Large intestine (tissue), 3 donors: ENCODE measurements around the gene PTGDR2. TPM values are rescaled to one million over a fixed set of nuclear protein-coding genes. Genes with fewer than 3 reads are reported as not detected.
"Not testable (repeated sequence)": the region's sequence is repeated elsewhere in the genome, so short reads cannot be mapped to it uniquely, and the experiment has no call there.

Experiments used
- DNase-seq, 2 donors: peaks; one replicate each; pipeline versions ENCODE4 v3.0.0 to v3.0.0-alpha.2; 2013
- H3K27ac ChIP-seq: one replicate; pipeline ENCODE4 v1.5.1; 2013; ENCODE audit warnings: low read length
- H3K27me3 ChIP-seq: 2 replicates; pipeline ENCODE4 v1.6.1; 2013; ENCODE audit warnings: low read length; ENCODE audit not compliant: control insufficient read depth, insufficient read depth
- H3K36me3 ChIP-seq: 2 replicates; pipeline ENCODE4 v1.6.1; 2013; ENCODE audit warnings: low read length; ENCODE audit not compliant: control insufficient read depth, insufficient read depth
- H3K4me1 ChIP-seq: one replicate; pipeline ENCODE4 v1.6.1; 2013; ENCODE audit warnings: low read length; ENCODE audit not compliant: control insufficient read depth, insufficient read depth
- H3K4me3 ChIP-seq: one replicate; pipeline ENCODE4 v1.5.1; 2013; ENCODE audit warnings: low read length
- H3K9me3 ChIP-seq: one replicate; pipeline ENCODE4 v1.6.1; 2013; ENCODE audit warnings: mild to moderate bottlenecking, low read depth, low read length, moderate library complexity; ENCODE audit not compliant: control insufficient read depth
- WGBS: methylation state at CpG from one replicate; pipeline ENCODE4 v1.1.5; 2013; ENCODE audit warnings: low lambda C conversion rate; ENCODE audit not compliant: insufficient coverage; 5-methylcytosine and 5-hydroxymethylcytosine counted together
- polyA plus RNA-seq: library from polyadenylated mRNA; unstranded; fragments of 120-200 nt; gene quantifications from one replicate; pipeline ENCODE4 v1.2.1, GENCODE V29; 2013

The PTGDR2 gene
- polyA plus RNA-seq, 1 donor: 5.0 TPM

GRCh38 chr11:60836866-60837515 is 18.8 kb downstream of the PTGDR2 start:
- no peaks in the 10 kb centered on the region for H3K36me3 ChIP-seq
- H3K9me3 ChIP-seq: no peaks in the 10 kb centered on the region
- whole genome bisulfite sequencing: no CpG with 5 or more reads among the region's 9 CpGs
- no peak overlapping the region for H3K27ac ChIP-seq
- peaks cover 7% of the 10 kb centered on the region for H3K4me1 ChIP-seq
- no peak overlapping the region for H3K4me3 ChIP-seq
- no peaks in the 10 kb centered on the region for H3K27me3 ChIP-seq
- DNase-seq: no peak

- Histone ChIP-seq H3K27me3 (no peaks in the 10 kb centered on the region), H3K36me3 (no peaks in the 10 kb centered on the region), H3K27ac (no peak overlapping the region), H3K4me3 (no peak overlapping the region), H3K9me3 (no peaks in the 10 kb centered on the region), H3K4me1 (no peaks in the 10 kb centered on the region)
- no peak for DNase-seq
- 100% methylated on average over 1 of the region's 3 CpGs for WGBS
These were observed 20.3 kb downstream of the PTGDR2 start for GRCh38 chr11:60835534-60835846.

- WGBS: 20% methylated on average over 1 of the region's 7 CpGs
- Histone ChIP-seq H3K27me3 (no peaks in the 10 kb centered on the region), H3K4me3 (no peak overlapping the region), H3K36me3 (no peaks in the 10 kb centered on the region), H3K9me3 (no peaks in the 10 kb centered on the region), H3K27ac (no peak overlapping the region), H3K4me1 (no peaks in the 10 kb centered on the region)
- no peak for DNase-seq
These were observed 20.8 kb downstream of the PTGDR2 start for GRCh38 chr11:60834742-60835533.

GRCh38 chr11:60831501-60832079 is 24.2 kb downstream of the PTGDR2 start:
- no peaks in the 10 kb centered on the region for H3K9me3 ChIP-seq
- H3K36me3 ChIP-seq: no peaks in the 10 kb centered on the region
- WGBS: 87% methylated on average over 4 of the region's 7 CpGs
- H3K27ac ChIP-seq: no peak overlapping the region
- no peak for DNase-seq
- no peaks in the 10 kb centered on the region for H3K4me1 ChIP-seq
- no peak overlapping the region for H3K4me3 ChIP-seq
- H3K27me3 ChIP-seq: no peaks in the 10 kb centered on the region

- no peak overlapping the region for H3K27ac ChIP-seq
- no peak overlapping the region for H3K4me3 ChIP-seq
- H3K9me3 ChIP-seq: no peaks in the 10 kb centered on the region
- no peaks in the 10 kb centered on the region for H3K27me3 ChIP-seq
- WGBS: no CpG with 5 or more reads among the region's 8 CpGs
- DNase-seq: peak; percentile 57 to 77
- H3K36me3 ChIP-seq: no peaks in the 10 kb centered on the region
- H3K4me1 ChIP-seq: no peaks in the 10 kb centered on the region
These were observed 24.6 kb downstream of the PTGDR2 start for GRCh38 chr11:60831143-60831500.

GRCh38 chr11:60830478-60831142 is 25.1 kb downstream of the PTGDR2 start:
- H3K9me3 ChIP-seq: no peaks in the 10 kb centered on the region
- WGBS: no CpG with 5 or more reads among the region's 10 CpGs
- no peak overlapping the region for H3K4me3 ChIP-seq
- H3K36me3 ChIP-seq: no peaks in the 10 kb centered on the region
- no peak for DNase-seq
- no peaks in the 10 kb centered on the region for H3K4me1 ChIP-seq
- no peaks in the 10 kb centered on the region for H3K27me3 ChIP-seq
- H3K27ac ChIP-seq: no peak overlapping the region

GRCh38 chr11:60825790-60826189 is 30.0 kb downstream of the PTGDR2 start:
- Histone ChIP-seq H3K27ac (no peak overlapping the region), H3K4me3 (no peak overlapping the region), H3K27me3 (no peaks in the 10 kb centered on the region), H3K36me3 (no peaks in the 10 kb centered on the region), H3K4me1 (no peaks in the 10 kb centered on the region), H3K9me3 (no peaks in the 10 kb centered on the region)
- no peak for DNase-seq
- no CpG with 5 or more reads among the region's 6 CpGs for WGBS

GRCh38 chr11:60825118-60825517 is 30.6 kb downstream of the PTGDR2 start:
- no peak for DNase-seq

GRCh38 chr11:60823745-60824306 is 31.9 kb downstream of the PTGDR2 start:
- not testable (repeated sequence) for H3K4me3 ChIP-seq, H3K9me3 ChIP-seq, H3K27ac ChIP-seq, H3K27me3 ChIP-seq, H3K4me1 ChIP-seq, DNase-seq, H3K36me3 ChIP-seq
- WGBS: 100% methylated on average over 1 of the region's 5 CpGs

More at GRCh38 chr11:60825118-60825517, 30.6 kb downstream of the PTGDR2 start:
- Histone ChIP-seq H3K27me3 (no peaks in the 10 kb centered on the region), H3K4me3 (no peak overlapping the region), H3K27ac (no peak overlapping the region), H3K4me1 (no peaks in the 10 kb centered on the region), H3K36me3 (no peaks in the 10 kb centered on the region), H3K9me3 (no peaks in the 10 kb centered on the region)
- WGBS: no CpG with 5 or more reads among the region's 5 CpGs

- Histone ChIP-seq H3K4me1 (no peaks in the 10 kb centered on the region), H3K27me3 (no peaks in the 10 kb centered on the region), H3K27ac (no peak overlapping the region), H3K36me3 (no peaks in the 10 kb centered on the region), H3K9me3 (no peaks in the 10 kb centered on the region), H3K4me3 (no peak overlapping the region)
- DNase-seq: no peak
- no CpG with 5 or more reads among the region's 15 CpGs for WGBS
These were observed 33.7 kb downstream of the PTGDR2 start for GRCh38 chr11:60821827-60822599.
